Measurements from ENCODE around the gene PRKCG. TPM values are rescaled to one million over a fixed set of nuclear protein-coding genes. Genes with fewer than 3 reads are reported as not detected.

The PRKCG gene
- total RNA-seq, 1 experiment from 2014 or later, result 5.9 TPM

- no peaks in the 10 kb centered on the region for H3K9me2 ChIP-seq (ENCODE audit: insufficient read depth)
- intact Hi-C loops (cut with micrococcal nuclease; ENCODE audit: unreplicated experiment), result loop anchor here (5.0 kb wide), 1 partner anchor 257 kb away; the partner anchor contains the start of genes NDUFA3 and OSCAR
- H4K20me1 ChIP-seq (ENCODE audit: insufficient read depth), result no peaks in the 10 kb centered on the region
- DNase-seq, result no peak
- H3K4me1 ChIP-seq (replicated peaks; ENCODE audit: insufficient read depth), result peaks cover 39% of the 10 kb centered on the region
- H3K27me3 ChIP-seq (ENCODE audit: insufficient read depth, low read depth), result no peaks in the 10 kb centered on the region
- no peak for TF ChIP-seq CTCF (conservative IDR thresholded peaks at IDR 0.05)
- no peak for TF ChIP-seq EZH2 (IDR thresholded peaks at IDR 0.05; ENCODE audit: low read depth)
- H3K4me3 ChIP-seq, result no peak overlapping the region
- ChIA-PET CTCF (no interaction called here), POLR2A (ENCODE audit: unreplicated experiment) (interaction anchor here (0.8 kb wide), 1 partner anchor 147 kb away, joined by 5 read pairs; no protein-coding TSS in a partner anchor)
- BruUV-seq (replicated peaks), result no TSS peak
- no peaks in the 10 kb centered on the region for H3K79me2 ChIP-seq (ENCODE audit: low read depth)
- no peaks in the 10 kb centered on the region for H3K36me3 ChIP-seq (ENCODE audit: low read depth)
- H3F3A ChIP-seq (ENCODE audit: insufficient read depth, low read depth), result peaks cover 35% of the 10 kb centered on the region
- H3K4me2 ChIP-seq, result no peak overlapping the region
- no peaks in the 10 kb centered on the region for H3K9me3 ChIP-seq (ENCODE audit: insufficient read depth, low read depth)
- H2AFZ ChIP-seq, result no peak overlapping the region
- H3K27ac ChIP-seq, result no peak overlapping the region
These were observed 37.1 kb upstream of the PRKCG start for GRCh38 chr19:53844849-53845246.

GRCh38 chr19:53847555-53847954, 34.4 kb upstream of the PRKCG start:
- no TSS peak for BruUV-seq (replicated peaks)
- H3K4me1 ChIP-seq (replicated peaks; ENCODE audit: insufficient read depth), result peaks cover 24% of the 10 kb centered on the region
- no peaks in the 10 kb centered on the region for H3K9me3 ChIP-seq (ENCODE audit: insufficient read depth, low read depth)
- H2AFZ ChIP-seq, result no peak overlapping the region
- H3K27ac ChIP-seq, result no peak overlapping the region
- CTCF ChIA-PET, result no interaction called here
- POLR2A ChIA-PET (ENCODE audit: unreplicated experiment), result interaction anchor here (0.5 kb wide), 1 partner anchor 335 kb away, joined by 4 read pairs; no protein-coding TSS in a partner anchor
- H3K9me2 ChIP-seq (ENCODE audit: insufficient read depth), result no peaks in the 10 kb centered on the region
- TF ChIP-seq CTCF (conservative IDR thresholded peaks at IDR 0.05) (no peak), EZH2 (IDR thresholded peaks at IDR 0.05; ENCODE audit: low read depth) (no peak)
- DNase-seq, result no peak
- H4K20me1 ChIP-seq (ENCODE audit: insufficient read depth), result no peaks in the 10 kb centered on the region
- no peaks in the 10 kb centered on the region for H3K36me3 ChIP-seq (ENCODE audit: low read depth)
- H3K79me2 ChIP-seq (ENCODE audit: low read depth), result no peaks in the 10 kb centered on the region
- H3K27me3 ChIP-seq (ENCODE audit: insufficient read depth, low read depth), result no peaks in the 10 kb centered on the region
- H3F3A ChIP-seq (ENCODE audit: insufficient read depth, low read depth), result peaks cover 25% of the 10 kb centered on the region
- intact Hi-C loops (cut with micrococcal nuclease; ENCODE audit: unreplicated experiment), result no loop called here
- no peak overlapping the region for H3K4me3 ChIP-seq
- H3K4me2 ChIP-seq, result no peak overlapping the region

GRCh38 chr19:53849237-53849676, 32.7 kb upstream of the PRKCG start:
- BruUV-seq (replicated peaks), result no TSS peak
- Histone ChIP-seq H3F3A (ENCODE audit: insufficient read depth, low read depth) (peaks cover 10% of the 10 kb centered on the region; the same call in 1 of the 2 replicates), H3K4me1 (replicated peaks; ENCODE audit: insufficient read depth) (0 out of 2 replicates have a peak, but pooled peaks cover 7% of the 10 kb centered on the region), H3K79me2 (ENCODE audit: low read depth) (no peaks in the 10 kb centered on the region), H4K20me1 (ENCODE audit: insufficient read depth) (no peaks in the 10 kb centered on the region), H2AFZ (no peak overlapping the region), H3K9me3 (ENCODE audit: insufficient read depth, low read depth) (no peaks in the 10 kb centered on the region), H3K27ac (no peak overlapping the region), H3K36me3 (ENCODE audit: low read depth) (no peaks in the 10 kb centered on the region), H3K9me2 (ENCODE audit: insufficient read depth) (no peaks in the 10 kb centered on the region), H3K27me3 (ENCODE audit: insufficient read depth, low read depth) (no peaks in the 10 kb centered on the region), H3K4me3 (no peak overlapping the region), H3K4me2 (no peak overlapping the region)
- TF ChIP-seq CTCF (conservative IDR thresholded peaks at IDR 0.05), result no peak
- TF ChIP-seq EZH2 (IDR thresholded peaks at IDR 0.05; ENCODE audit: low read depth), result no peak
- DNase-seq, result no peak
- ChIA-PET POLR2A (ENCODE audit: unreplicated experiment) (interaction anchor here (0.6 to 0.7 kb wide), 2 partner anchors 12 to 18 kb away, joined by 5 to 7 read pairs; partner anchors contain the start of gene MYADM), CTCF (no interaction called here)
- intact Hi-C loops (cut with micrococcal nuclease; ENCODE audit: unreplicated experiment), result no loop called here
